Stomach (tissue), 4 donors: ENCODE results near the gene DOK6.

Experiments used
- CTCF ChIP-seq, 7 experiments: fragments of 450-650 bp in 4 of 7; fragments of 200-600 bp in 3 of 7; sonication (generic) in 3 of 7; IDR thresholded peaks; one replicate each; pipeline ENCODE4 v1.5.1; 2016 to 2019; ENCODE audit warnings: antibody characterized with exemption in 7 of 7, control low read depth in 2 of 7, mild to moderate bottlenecking in 1 of 7
- POLR2A ChIP-seq, 4 donors: fragments of 450-650 bp; IDR thresholded peaks; one replicate each; pipeline ENCODE4 v1.6.1; 2016; ENCODE audit warnings: antibody characterized with exemption in 4 of 4, control low read depth in 2 of 4, mild to moderate bottlenecking in 1 of 4, moderate library complexity in 1 of 4

- TF ChIP-seq CTCF (IDR thresholded peaks at IDR 0.05) (no peak), POLR2A (IDR thresholded peaks at IDR 0.05) (no peak)
These were observed 155.5 kb downstream of the DOK6 start for GRCh38 chr18:69556228-69556627.
